Activated naive CD4-positive, alpha-beta T cell treated with anti-CD3 and anti-CD28 coated beads for 36 hours (primary cell): ENCODE data around the gene CASP7. TPM values are rescaled to one million over a fixed set of nuclear protein-coding genes. Genes with fewer than 3 reads are reported as not detected.
"Not testable (repeated sequence)": the region's sequence is repeated elsewhere in the genome, so short reads cannot be mapped to it uniquely, and the experiment has no call there.

ENCODE experiments used
- CTCF ChIA-PET: fragments of 350-600 bp; sonication (Branson Sonifier 250); formaldehyde crosslinking; loops from one replicate; lab custom pipeline; 2021; ENCODE audit warnings: antibody characterized with exemption; lab: Charles Lee
- DNase-seq: peaks from one replicate; pipeline ENCODE4 v3.0.0-alpha.2; 2020
- H3K27ac Mint-ChIP-seq: one replicate; pipeline ENCODE4 v1.8.0; 2021; ENCODE audit warnings: mild to moderate bottlenecking, mixed read lengths
- H3K27me3 Mint-ChIP-seq: one replicate; pipeline ENCODE4 v1.8.0; 2021; ENCODE audit warnings: low read depth, mixed read lengths
- H3K36me3 Mint-ChIP-seq: one replicate; pipeline ENCODE4 v1.8.0; 2021; ENCODE audit warnings: low read depth, mixed read lengths
- H3K4me1 Mint-ChIP-seq: one replicate; pipeline ENCODE4 v1.8.0; 2021; ENCODE audit warnings: low read depth, mixed read lengths
- H3K4me3 Mint-ChIP-seq: one replicate; pipeline ENCODE4 v1.8.0; 2021; ENCODE audit warnings: mild to moderate bottlenecking, moderate library complexity, mixed read lengths
- H3K9me3 Mint-ChIP-seq: one replicate; pipeline ENCODE4 v1.8.0; 2021; ENCODE audit warnings: mixed read lengths
- intact Hi-C: fragments of 100-400 bp; cut with micrococcal nuclease; formaldehyde crosslinking; loops from one replicate; pipeline ENCODE4 v1.15.1; 2023
- total RNA-seq, 2 experiments: library from RNA; stranded (reverse); gene quantifications; one replicate each; pipeline ENCODE4 v1.2.3, GENCODE V29; 2021

Gene CASP7
- total RNA-seq, 2 experiments from 2014 or later: 6.1 to 7.2 TPM

DNA sequence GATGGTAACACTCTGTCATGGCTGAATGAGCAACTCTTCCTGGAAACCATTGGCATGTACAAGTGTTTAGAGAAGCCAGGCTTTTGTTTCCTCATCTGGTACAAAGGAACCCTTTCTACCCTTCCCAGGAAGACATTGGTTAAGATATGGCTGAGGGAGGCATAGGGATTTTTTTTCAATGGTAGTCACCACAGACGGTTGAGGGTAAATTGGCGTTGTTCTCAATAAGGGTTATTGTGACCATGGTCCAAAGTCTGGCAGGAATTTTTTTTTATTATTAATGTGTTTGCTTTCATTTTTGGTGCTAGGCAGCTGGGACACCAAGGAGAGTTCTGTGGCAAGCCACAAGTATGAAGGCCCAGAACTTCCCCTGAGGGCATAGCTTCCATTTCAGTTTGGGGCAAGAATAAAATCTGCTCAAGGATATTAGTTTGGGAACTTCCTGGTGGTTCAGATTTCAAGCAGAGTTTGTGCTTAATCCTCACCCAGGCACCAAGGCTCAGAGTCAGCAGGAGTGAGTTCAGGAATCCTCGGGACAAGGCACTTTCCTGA is 71.5 kb downstream of the CASP7 start, which contains the start of gene PLEKHS1:
PLEKHS1 (plus strand) TSS at position 502 of the 552 bp plus-strand sequence. CDS start 3,596 bp downstream, outside the sequence.
- Mint-ChIP-seq H3K9me3 (no peaks in the 10 kb centered on the region), H3K36me3 (no peaks in the 10 kb centered on the region), H3K4me1 (no peaks in the 10 kb centered on the region), H3K27ac (no peak within 1 kb of the TSS), H3K27me3 (peaks cover 9% of the 10 kb centered on the region), H3K4me3 (no peak within 1 kb of the TSS)
- CTCF ChIA-PET: no interaction called here
- intact Hi-C loops: no loop called here
- DNase-seq: no peak

DNA sequence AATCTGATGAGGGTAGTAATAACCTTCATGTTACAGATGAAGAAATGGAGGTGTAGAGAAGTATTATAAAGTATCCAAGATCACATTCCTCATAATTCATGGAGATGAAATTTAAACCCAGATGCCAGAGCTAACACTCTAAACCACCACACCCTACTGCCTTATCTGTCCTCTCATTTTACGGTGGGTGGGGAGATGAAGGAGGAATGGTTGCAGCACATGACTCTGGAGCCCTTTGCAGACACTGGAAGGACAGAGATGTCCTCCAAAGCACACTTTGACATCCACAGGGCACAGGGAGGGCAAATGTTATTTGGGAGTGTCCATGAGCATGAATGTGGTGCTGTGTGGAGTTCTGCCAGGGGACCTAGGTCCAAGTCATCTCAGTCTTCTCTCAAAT is 72.8 kb downstream of the CASP7 start:
- intact Hi-C loops: no loop called here
- H3K27me3 Mint-ChIP-seq: peaks cover 8% of the 10 kb centered on the region
- H3K4me1 Mint-ChIP-seq: no peaks in the 10 kb centered on the region
- H3K9me3 Mint-ChIP-seq: no peaks in the 10 kb centered on the region
- H3K27ac Mint-ChIP-seq: no peak overlapping the region
- CTCF ChIA-PET: no interaction called here
- DNase-seq: no peak
- H3K36me3 Mint-ChIP-seq: no peaks in the 10 kb centered on the region
- no peak overlapping the region for H3K4me3 Mint-ChIP-seq

DNA sequence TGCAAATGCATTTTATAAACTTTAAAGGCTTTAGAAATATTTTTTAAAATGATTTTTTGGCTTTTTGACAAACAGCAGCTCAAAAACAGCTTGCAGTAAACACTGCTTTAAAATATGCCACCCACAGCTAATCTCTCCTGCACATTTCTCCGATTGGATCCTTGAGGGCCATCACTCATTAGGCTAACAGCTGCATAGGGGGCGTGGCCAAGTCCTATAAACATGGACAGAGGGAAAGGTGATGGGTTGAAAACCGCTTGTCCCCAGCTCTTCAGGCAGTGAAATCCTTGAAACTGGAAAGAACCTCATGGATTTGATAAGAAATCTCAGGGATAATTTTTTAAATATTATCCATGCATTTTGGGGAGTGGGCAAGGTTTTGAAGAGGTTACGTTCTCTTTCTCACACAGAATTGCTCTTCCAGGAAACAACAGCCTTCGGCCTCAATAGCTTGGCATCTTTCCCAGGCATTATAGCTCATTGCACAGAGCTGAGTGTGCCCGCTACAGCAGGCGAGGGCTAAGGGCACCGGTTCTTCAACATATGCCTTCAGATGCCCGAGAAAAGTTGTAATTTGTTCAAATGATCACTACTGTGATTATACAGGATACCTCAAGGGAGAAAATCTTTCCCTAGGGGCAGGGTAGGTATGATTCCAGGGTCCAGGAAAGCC is 73.4 kb downstream of the CASP7 start:
- H3K4me1 Mint-ChIP-seq: no peaks in the 10 kb centered on the region
- no peaks in the 10 kb centered on the region for H3K9me3 Mint-ChIP-seq
- DNase-seq: no peak
- H3K27ac Mint-ChIP-seq: no peak overlapping the region
- no peak overlapping the region for H3K4me3 Mint-ChIP-seq
- CTCF ChIA-PET: no interaction called here
- H3K27me3 Mint-ChIP-seq: peaks cover 8% of the 10 kb centered on the region
- H3K36me3 Mint-ChIP-seq: no peaks in the 10 kb centered on the region
- intact Hi-C loops: no loop called here

DNA sequence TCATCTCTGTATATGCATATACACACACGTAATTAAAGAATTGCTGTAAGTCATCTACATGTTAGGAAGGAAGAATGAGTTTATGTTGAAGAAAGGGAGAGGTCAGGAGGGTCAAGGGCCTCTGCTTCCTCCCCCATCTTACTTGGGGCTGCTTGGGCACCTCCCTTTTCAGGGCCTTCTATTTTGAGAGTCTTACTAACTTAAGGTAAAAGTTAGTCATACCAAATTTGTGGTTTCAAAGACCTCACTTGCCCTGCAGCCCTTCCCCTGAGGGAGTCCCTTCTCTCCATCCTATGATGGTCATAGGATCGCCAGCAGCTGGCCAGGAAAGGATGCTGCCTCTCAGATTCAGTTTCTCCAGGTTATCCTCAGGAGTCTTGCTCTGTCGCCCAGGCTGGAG is 74.4 kb downstream of the CASP7 start:
- CTCF ChIA-PET: interaction anchor here (0.6 kb wide), 1 partner anchor 662 kb away, joined by 3 read pairs; no protein-coding TSS in a partner anchor
- no peaks in the 10 kb centered on the region for H3K9me3 Mint-ChIP-seq
- H3K27me3 Mint-ChIP-seq: peaks cover 8% of the 10 kb centered on the region
- no peak for DNase-seq
- H3K4me1 Mint-ChIP-seq: no peaks in the 10 kb centered on the region
- no peak overlapping the region for H3K27ac Mint-ChIP-seq
- H3K36me3 Mint-ChIP-seq: no peaks in the 10 kb centered on the region
- no peak overlapping the region for H3K4me3 Mint-ChIP-seq
- intact Hi-C loops: no loop called here

DNA sequence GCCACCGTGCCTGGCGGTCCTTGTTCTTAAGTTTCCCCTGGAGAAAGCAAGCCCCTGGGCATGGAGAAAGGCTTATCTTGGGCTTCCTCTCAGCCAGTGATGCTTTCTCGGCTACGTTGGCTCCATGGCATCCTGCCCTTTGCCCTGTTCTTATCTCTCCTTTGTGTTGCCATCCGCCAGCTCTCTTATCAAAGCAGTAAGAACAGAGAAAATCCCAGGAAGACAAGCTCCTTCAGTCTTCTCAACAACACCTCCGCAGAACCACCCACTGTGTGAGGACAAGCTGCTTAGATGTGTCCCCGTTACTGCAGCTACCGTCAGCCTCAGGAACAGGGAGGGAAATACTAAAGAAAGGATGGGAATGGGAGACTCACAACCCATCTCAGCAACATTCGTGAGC is 75.1 kb downstream of the CASP7 start:
- Mint-ChIP-seq H3K27me3 (peaks cover 8% of the 10 kb centered on the region), H3K27ac (no peak overlapping the region), H3K4me3 (no peak overlapping the region), H3K4me1 (no peaks in the 10 kb centered on the region), H3K36me3 (no peaks in the 10 kb centered on the region), H3K9me3 (no peaks in the 10 kb centered on the region)
- CTCF ChIA-PET: interaction anchor here (0.6 kb wide), 1 partner anchor 662 kb away, joined by 3 read pairs; no protein-coding TSS in a partner anchor
- intact Hi-C loops: no loop called here
- no peak for DNase-seq

DNA sequence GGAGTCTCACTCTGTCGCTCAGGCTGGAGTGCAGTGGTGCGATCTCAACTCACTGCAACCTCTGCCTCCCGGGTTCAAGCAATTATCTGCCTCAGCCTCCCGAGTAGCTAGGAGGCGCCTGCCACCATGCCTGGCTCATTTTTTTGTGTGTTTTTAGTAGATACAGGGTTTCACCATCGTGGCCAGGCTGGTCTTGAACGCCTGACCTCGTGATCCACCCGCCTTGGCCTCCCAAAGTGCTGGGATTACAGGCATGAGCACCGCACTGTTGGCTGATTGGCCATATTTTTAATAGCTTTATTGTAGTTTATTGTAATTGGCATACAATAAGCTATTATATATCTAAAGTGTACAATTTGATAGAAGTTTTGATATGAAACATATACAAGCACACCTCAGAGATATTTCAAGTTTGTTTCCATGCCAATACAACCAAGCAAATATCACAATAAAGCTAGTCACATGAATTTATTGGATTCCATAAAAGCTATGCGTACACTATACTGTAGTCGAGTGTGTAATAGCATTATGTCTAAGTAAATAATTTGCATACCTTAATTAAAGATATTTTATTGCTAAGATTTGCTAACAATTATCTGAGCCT is 77.3 kb downstream of the CASP7 start:
- H3K9me3 Mint-ChIP-seq: no peaks in the 10 kb centered on the region
- H3K27me3 Mint-ChIP-seq: peaks cover 8% of the 10 kb centered on the region
- H3K36me3 Mint-ChIP-seq: no peaks in the 10 kb centered on the region
- DNase-seq: no peak
- H3K27ac Mint-ChIP-seq: no peak overlapping the region
- intact Hi-C loops: no loop called here
- no peak overlapping the region for H3K4me3 Mint-ChIP-seq
- H3K4me1 Mint-ChIP-seq: no peaks in the 10 kb centered on the region
- CTCF ChIA-PET: no interaction called here

DNA sequence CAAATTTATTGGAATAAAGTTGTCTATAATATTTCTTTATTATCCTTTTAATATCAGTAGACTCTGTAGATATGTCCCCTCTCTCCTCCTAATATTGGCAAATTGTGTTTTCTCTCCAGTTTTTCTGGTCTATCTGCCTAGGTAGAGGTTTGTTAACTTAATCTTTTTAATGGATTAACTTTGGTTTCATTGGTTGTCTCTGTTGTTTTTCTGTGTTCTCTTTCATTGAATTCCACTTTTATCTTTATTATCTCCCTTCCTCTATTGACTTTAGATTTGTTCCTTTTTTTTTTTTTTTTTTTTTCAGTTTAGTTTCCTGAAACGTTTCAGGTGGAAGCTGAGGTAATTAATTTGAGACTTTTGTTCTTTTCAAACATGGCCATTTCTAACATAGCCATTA is 82.4 kb downstream of the CASP7 start:
- intact Hi-C loops: no loop called here
- CTCF ChIA-PET: no interaction called here
- Mint-ChIP-seq H3K9me3 (peaks cover 6% of the 10 kb centered on the region), H3K4me1 (no peaks in the 10 kb centered on the region), H3K27ac (no peak overlapping the region), H3K27me3 (peaks cover 8% of the 10 kb centered on the region), H3K4me3 (no peak overlapping the region), H3K36me3 (no peaks in the 10 kb centered on the region)
- DNase-seq: no peak

DNA sequence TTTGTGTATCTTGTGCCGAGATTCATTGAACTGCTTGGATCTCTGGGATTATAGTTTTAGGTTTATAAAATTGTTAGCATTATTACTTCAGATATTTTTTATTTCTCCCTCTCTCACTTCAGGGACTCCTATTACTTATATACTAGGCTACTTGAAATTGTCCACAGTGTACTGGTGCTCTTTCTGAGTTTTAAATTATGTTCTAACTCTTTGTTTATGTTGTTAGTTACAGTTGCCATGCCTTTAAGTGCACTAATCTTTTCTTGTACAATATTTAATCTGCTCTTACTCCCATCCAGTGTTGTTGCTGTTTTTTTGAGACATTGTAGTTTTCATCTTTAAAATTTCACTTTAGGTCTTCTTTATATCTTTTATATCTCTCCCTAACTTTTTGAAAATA is 84.9 kb downstream of the CASP7 start:
- DNase-seq: no peak

DNA sequence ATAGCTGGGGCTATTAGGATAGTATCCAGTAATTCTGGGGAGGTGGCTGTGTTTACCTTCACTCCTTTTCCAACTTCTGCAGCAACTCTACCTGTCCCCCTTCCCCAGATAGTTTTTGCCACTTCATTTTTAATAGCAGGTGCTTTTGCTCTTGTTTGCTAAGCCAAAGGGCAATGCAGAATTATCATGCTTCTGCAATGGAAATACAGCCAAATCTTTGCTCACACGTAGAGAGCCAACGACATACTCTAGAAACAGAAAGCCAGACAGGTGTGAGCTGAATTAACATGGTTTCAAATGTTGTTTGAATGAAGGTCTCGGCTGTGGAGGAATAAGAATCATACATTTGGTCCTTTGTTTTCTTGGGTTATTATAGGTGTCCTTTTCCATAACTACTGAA is 86.2 kb downstream of the CASP7 start:
- H3K9me3 Mint-ChIP-seq: peaks cover 6% of the 10 kb centered on the region
- intact Hi-C loops: no loop called here
- no peak overlapping the region for H3K4me3 Mint-ChIP-seq
- no peaks in the 10 kb centered on the region for H3K36me3 Mint-ChIP-seq
- CTCF ChIA-PET: no interaction called here
- no peaks in the 10 kb centered on the region for H3K4me1 Mint-ChIP-seq
- no peak for DNase-seq
- H3K27me3 Mint-ChIP-seq: peaks cover 21% of the 10 kb centered on the region
- H3K27ac Mint-ChIP-seq: no peak overlapping the region

More for the DNA sequence above, 84.9 kb downstream of the CASP7 start:
- CTCF ChIA-PET: interaction anchor here (0.6 kb wide), 1 partner anchor 310 kb away, joined by 5 read pairs; no protein-coding TSS in a partner anchor
- Mint-ChIP-seq H3K9me3 (peaks cover 6% of the 10 kb centered on the region), H3K4me1 (no peaks in the 10 kb centered on the region), H3K36me3 (no peaks in the 10 kb centered on the region), H3K27me3 (peaks cover 14% of the 10 kb centered on the region), H3K27ac (no peak overlapping the region), H3K4me3 (no peak overlapping the region)
- intact Hi-C loops: no loop called here

DNA sequence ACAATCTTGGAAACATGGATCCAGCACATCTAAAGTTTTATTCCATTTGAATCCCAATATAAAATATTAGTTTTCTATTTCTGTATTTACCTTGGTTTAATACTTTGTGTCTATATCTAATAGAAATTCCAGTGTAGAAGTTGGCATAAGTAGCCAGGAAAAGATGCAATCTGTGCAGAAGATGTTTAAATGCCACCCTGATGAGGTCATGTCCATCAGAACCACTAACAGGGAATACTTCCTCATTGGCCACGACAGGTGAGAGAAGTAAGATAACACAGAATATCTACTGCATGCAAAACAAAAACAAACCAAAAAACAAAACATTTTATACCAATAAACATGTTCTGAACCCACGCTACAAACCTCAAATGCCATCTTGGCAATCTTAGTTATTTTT is 87.5 kb downstream of the CASP7 start:
- intact Hi-C loops: no loop called here

DNA sequence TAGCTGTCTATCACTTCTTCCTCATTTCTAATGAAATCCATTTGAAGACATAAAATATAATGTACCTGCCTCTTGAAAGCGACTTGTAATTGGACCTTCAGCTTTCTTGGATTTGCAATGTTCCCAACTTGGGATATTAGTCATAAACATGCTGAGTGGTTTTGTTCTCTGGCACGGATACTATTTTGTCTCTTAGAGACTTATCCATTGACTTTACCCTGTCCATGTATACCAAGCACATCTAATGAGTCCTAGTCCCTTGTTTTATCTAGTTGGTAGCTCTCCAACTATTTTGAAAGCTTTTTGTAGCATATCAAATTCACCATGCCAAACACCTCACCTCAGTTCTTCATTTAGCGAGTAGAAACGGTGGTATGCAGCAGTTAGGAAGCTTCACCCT is 90.6 kb downstream of the CASP7 start:
- Mint-ChIP-seq H3K27ac (no peak overlapping the region), H3K4me1 (no peaks in the 10 kb centered on the region), H3K4me3 (no peak overlapping the region), H3K9me3 (no peaks in the 10 kb centered on the region), H3K27me3 (peaks cover 21% of the 10 kb centered on the region), H3K36me3 (no peaks in the 10 kb centered on the region)
- intact Hi-C loops: no loop called here
- CTCF ChIA-PET: no interaction called here
- no peak for DNase-seq

More for the DNA sequence above, 87.5 kb downstream of the CASP7 start:
- Mint-ChIP-seq H3K4me1 (no peaks in the 10 kb centered on the region), H3K36me3 (no peaks in the 10 kb centered on the region), H3K27me3 (peaks cover 23% of the 10 kb centered on the region), H3K9me3 (peaks cover 6% of the 10 kb centered on the region), H3K27ac (no peak overlapping the region), H3K4me3 (no peak overlapping the region)
- no peak for DNase-seq
- CTCF ChIA-PET: no interaction called here

DNA sequence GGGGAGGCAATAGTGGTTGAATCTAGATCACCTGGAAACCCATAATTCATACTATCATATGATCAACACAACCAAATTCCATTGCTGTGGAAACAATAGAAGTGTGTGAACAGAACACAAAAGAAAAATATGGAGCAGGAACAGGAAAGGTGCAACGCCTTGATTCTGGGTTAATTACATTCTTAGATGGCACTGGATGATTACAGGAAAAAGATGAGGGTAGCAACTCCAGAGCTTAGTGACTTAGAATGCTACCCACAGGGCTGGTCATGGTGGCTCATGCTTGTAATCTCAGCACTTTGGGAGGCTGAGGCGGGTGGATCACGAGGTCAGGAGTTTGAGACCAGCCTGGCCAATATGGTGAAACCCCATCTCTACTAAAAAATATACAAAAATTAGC is 91.4 kb downstream of the CASP7 start:
- H3K9me3 Mint-ChIP-seq, H3K27ac Mint-ChIP-seq, H3K4me3 Mint-ChIP-seq, DNase-seq, intact Hi-C loops, H3K4me1 Mint-ChIP-seq, CTCF ChIA-PET, H3K36me3 Mint-ChIP-seq: not testable (repeated sequence)
- H3K27me3 Mint-ChIP-seq: peaks cover 17% of the 10 kb centered on the region
